Right hindlimb (tissue), 1 donor: ENCODE results near the gene CCL25.
"Not testable (repeated sequence)": the region's sequence is repeated elsewhere in the genome, so short reads cannot be mapped to it uniquely, and the experiment has no call there.

ENCODE experiments used
- DNase-seq: peaks from one replicate; pipeline ENCODE4 v3.0.0-alpha.2; 2018

The CCL25 gene

GRCh38 chr19:8086849-8087248 lies 34.3 kb downstream of the CCL25 start:
- DNase-seq, result no peak

- no peak for DNase-seq
Measured at GRCh38 chr19:8087876-8088275, 35.3 kb downstream of the CCL25 start.

GRCh38 chr19:8088752-8089663 lies 36.4 kb downstream of the CCL25 start:
- DNase-seq, result no peak

GRCh38 chr19:8089664-8090601 lies 37.4 kb downstream of the CCL25 start:
- no peak for DNase-seq

- DNase-seq, result no peak
Measured at GRCh38 chr19:8090950-8091349, 38.4 kb downstream of the CCL25 start.

- DNase-seq, result no peak
Measured at GRCh38 chr19:8093740-8094139, 41.2 kb downstream of the CCL25 start.

- no peak for DNase-seq
Measured at GRCh38 chr19:8094336-8094735, 41.8 kb downstream of the CCL25 start.

GRCh38 chr19:8095354-8095886 lies 42.9 kb downstream of the CCL25 start:
- no peak for DNase-seq

- no peak for DNase-seq
Measured at GRCh38 chr19:8096071-8096470, 43.5 kb downstream of the CCL25 start.

- DNase-seq, result no peak
Measured at GRCh38 chr19:8097198-8097597, 44.6 kb downstream of the CCL25 start.

GRCh38 chr19:8097681-8098567 lies 45.4 kb downstream of the CCL25 start:
- no peak for DNase-seq

- DNase-seq, result no peak
Measured at GRCh38 chr19:8101311-8101710, 48.8 kb downstream of the CCL25 start.

- DNase-seq, result not testable (repeated sequence)
Measured at GRCh38 chr19:8101910-8102309, 49.4 kb downstream of the CCL25 start.

- DNase-seq, result no peak
Measured at GRCh38 chr19:8105471-8105870, 52.9 kb downstream of the CCL25 start.

- no peak for DNase-seq
Measured at GRCh38 chr19:8107301-8107903, 54.8 kb downstream of the CCL25 start.

GRCh38 chr19:8108560-8109445 lies 56.2 kb downstream of the CCL25 start:
- no peak for DNase-seq

- no peak for DNase-seq
Measured at GRCh38 chr19:8109455-8109854, 56.9 kb downstream of the CCL25 start.

GRCh38 chr19:8109890-8110662 lies 57.5 kb downstream of the CCL25 start:
- DNase-seq, result no peak

- DNase-seq, result no peak
Measured at GRCh38 chr19:8110931-8111330, 58.4 kb downstream of the CCL25 start.

- no peak for DNase-seq
Measured at GRCh38 chr19:8111376-8111775, 58.8 kb downstream of the CCL25 start.
